ENCODE data around the gene ANKRD55.
"Not testable (repeated sequence)": the region's sequence is repeated elsewhere in the genome, so short reads cannot be mapped to it uniquely, and the experiment has no call there.

Gene ANKRD55

GRCh38 chr5:56233230-56233629 is at the start of gene ANKRD55:
Gene ANKRD55 (minus strand): TSS chr5:56233330. CDS start chr5:56232913, 417 bp downstream.
- DNase-seq: peak; percentile 36

- no peak for DNase-seq
These were observed 49.1 kb upstream of the ANKRD55 start for GRCh38 chr5:56282216-56282615.

- no peak for DNase-seq
These were observed 48.5 kb upstream of the ANKRD55 start for GRCh38 chr5:56281489-56282165.

- no peak for DNase-seq
These were observed 46.8 kb upstream of the ANKRD55 start for GRCh38 chr5:56279979-56280378.

- DNase-seq: no peak
These were observed 46.2 kb upstream of the ANKRD55 start for GRCh38 chr5:56279291-56279690.

GRCh38 chr5:56278335-56278753 is 45.2 kb upstream of the ANKRD55 start:
- DNase-seq: no peak

- DNase-seq: no peak
These were observed 44.4 kb upstream of the ANKRD55 start for GRCh38 chr5:56277573-56277972.

GRCh38 chr5:56273376-56273955 is 40.3 kb upstream of the ANKRD55 start:
- no peak for DNase-seq

- no peak for DNase-seq
These were observed 39.6 kb upstream of the ANKRD55 start for GRCh38 chr5:56272765-56273164.

- peak; percentile 54 for DNase-seq
These were observed 37.6 kb upstream of the ANKRD55 start for GRCh38 chr5:56270568-56271392.

- DNase-seq: no peak
These were observed 36.9 kb upstream of the ANKRD55 start for GRCh38 chr5:56270058-56270457.

GRCh38 chr5:56269216-56269927 is 36.2 kb upstream of the ANKRD55 start:
- no peak for DNase-seq

GRCh38 chr5:56268707-56269106 is 35.6 kb upstream of the ANKRD55 start:
- not testable (repeated sequence) for DNase-seq

GRCh38 chr5:56267856-56268255 is 34.7 kb upstream of the ANKRD55 start:
- no peak for DNase-seq

- peak; percentile 11 for DNase-seq
These were observed 31.4 kb upstream of the ANKRD55 start for GRCh38 chr5:56264417-56265025.

- no peak for DNase-seq
These were observed 29.1 kb upstream of the ANKRD55 start for GRCh38 chr5:56262279-56262678.

GRCh38 chr5:56259002-56259511 is 25.9 kb upstream of the ANKRD55 start:
- no peak for DNase-seq

- not testable (repeated sequence) for DNase-seq
These were observed 24.8 kb upstream of the ANKRD55 start for GRCh38 chr5:56257763-56258529.

GRCh38 chr5:56257010-56257409 is 23.9 kb upstream of the ANKRD55 start:
- no peak for DNase-seq

- no peak for DNase-seq
These were observed 22.4 kb upstream of the ANKRD55 start for GRCh38 chr5:56255502-56255901.

GRCh38 chr5:56253924-56254323 is 20.8 kb upstream of the ANKRD55 start:
- no peak for DNase-seq

GRCh38 chr5:56253126-56253525 is 20.0 kb upstream of the ANKRD55 start:
- DNase-seq: no peak

All from NCI-H2029 (cell line).